Skeletal muscle tissue (tissue), 4 donors: ENCODE data around the gene CSF1. TPM values are rescaled to one million over a fixed set of nuclear protein-coding genes. Genes with fewer than 3 reads are reported as not detected.

Experiments used
- H3K27ac ChIP-seq: one replicate; pipeline ENCODE4 v1.7.0; 2013; ENCODE audit warnings: mild to moderate bottlenecking, low read depth, low read length, inconsistent platforms
- H3K27me3 ChIP-seq, 3 donors: one replicate each; pipeline ENCODE4 v1.7.0; 2013; ENCODE audit warnings: low read length in 3 of 3; ENCODE audit not compliant: control insufficient read depth in 3 of 3, insufficient read depth in 3 of 3
- H3K36me3 ChIP-seq, 3 donors: one replicate each; pipeline ENCODE4 v1.7.0; 2013; ENCODE audit warnings: low read length in 3 of 3; ENCODE audit not compliant: control insufficient read depth in 3 of 3, insufficient read depth in 3 of 3
- H3K4me1 ChIP-seq, 3 donors: one replicate each; pipeline ENCODE4 v1.7.0; 2013; ENCODE audit warnings: low read length in 3 of 3, mild to moderate bottlenecking in 3 of 3; ENCODE audit not compliant: control insufficient read depth in 3 of 3, insufficient read depth in 3 of 3
- H3K4me3 ChIP-seq, 3 donors: one replicate each; pipeline ENCODE4 v1.7.0; 2013; ENCODE audit warnings: low read length in 3 of 3
- H3K9ac ChIP-seq, 3 donors: one replicate each; pipeline ENCODE4 v1.7.0; 2013; ENCODE audit warnings: low read length in 3 of 3, mild to moderate bottlenecking in 3 of 3, moderate library complexity in 2 of 3, low read depth in 1 of 3
- H3K9me3 ChIP-seq, 3 donors: one replicate each; pipeline ENCODE4 v1.7.0; 2013; ENCODE audit warnings: low read length in 3 of 3; ENCODE audit not compliant: control insufficient read depth in 3 of 3
- total RNA-seq: library from RNA; depleted of rRNA; stranded (reverse); fragments of >200 nt; gene quantifications from one replicate; pipeline ENCODE4 v1.2.3, GENCODE V29; 2014
- donor health status: Osteomylitis.

The CSF1 gene
- total RNA-seq, 1 donor from 2014 or later = 7.3 TPM

DNA sequence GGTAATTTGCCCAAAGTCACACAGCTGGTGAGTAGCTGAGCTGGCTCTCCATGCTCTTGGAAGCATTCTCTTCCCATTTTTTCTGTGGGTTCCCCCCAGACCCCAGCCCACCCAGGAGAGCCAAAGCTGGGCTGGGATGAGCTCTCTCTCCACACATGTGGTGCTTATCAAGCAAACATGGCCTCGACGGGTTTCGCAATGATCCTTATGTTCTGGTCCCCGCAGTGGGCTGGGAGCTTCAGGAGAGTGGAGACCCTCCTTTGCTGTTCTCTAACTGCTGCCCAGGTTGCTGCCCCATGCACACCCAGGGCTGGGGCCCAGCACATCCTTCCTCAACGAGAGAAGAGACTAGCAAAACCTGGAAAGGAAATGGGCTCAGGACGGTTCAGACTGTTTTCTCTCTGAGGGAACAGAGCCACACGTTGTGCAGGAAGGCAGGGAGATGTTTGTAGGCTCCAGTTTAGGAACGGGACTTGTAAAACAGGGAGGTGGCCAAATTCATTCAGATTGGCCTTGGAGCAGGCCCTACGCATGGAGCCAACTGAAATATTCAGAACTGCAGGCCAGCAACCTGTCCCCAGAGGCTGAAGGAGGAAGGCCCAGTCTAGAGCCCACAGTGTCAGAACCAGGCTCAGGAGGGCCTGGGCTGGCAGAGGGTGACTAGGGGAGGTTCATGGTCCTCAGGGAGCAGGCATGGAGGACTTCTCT, 27.2 kb upstream of the CSF1 start:
- Histone ChIP-seq H3K9me3 (no peaks in the 10 kb centered on the region), H3K4me3 (no peak overlapping the region), H3K36me3 (no peaks in the 10 kb centered on the region), H3K27me3 (no peaks in the 10 kb centered on the region), H3K9ac (no peak overlapping the region), H3K27ac (no peak overlapping the region), H3K4me1 (peaks cover 24 to 32% (median 28%) of the 10 kb centered on the region in 3 donors)

DNA sequence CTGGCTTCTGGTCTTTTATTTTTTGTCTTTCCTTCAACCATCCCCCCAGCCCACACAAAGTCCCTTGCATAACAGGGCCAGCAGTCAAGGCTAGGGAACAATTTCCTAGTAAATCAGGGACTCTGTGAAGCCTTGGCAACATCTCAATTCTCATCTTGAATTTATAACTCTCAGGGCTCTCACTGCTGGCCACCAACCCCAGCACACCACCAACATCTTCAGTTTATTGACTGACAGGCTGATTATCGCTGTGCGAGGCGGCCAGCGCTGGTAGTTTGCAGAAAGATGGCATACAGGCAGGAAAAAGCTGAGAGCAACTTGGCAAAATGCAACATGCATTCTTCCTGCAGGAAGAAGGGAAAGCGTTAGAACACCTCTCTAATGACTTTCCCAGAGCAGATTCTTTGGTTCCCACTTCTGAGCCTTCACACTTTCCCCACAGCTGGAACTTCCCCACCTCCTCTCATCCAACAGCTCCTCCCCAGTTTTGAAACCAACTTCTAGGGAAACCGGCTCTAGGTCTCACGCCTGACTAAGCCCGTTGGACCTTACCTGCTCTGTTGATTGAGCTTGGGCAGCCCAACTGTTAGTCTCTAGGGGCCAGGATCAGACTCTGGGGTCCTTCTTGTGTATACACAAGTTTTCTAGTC, 26.3 kb upstream of the CSF1 start:
- no peaks in the 10 kb centered on the region for H3K9me3 ChIP-seq
- no peak overlapping the region for H3K27ac ChIP-seq

DNA sequence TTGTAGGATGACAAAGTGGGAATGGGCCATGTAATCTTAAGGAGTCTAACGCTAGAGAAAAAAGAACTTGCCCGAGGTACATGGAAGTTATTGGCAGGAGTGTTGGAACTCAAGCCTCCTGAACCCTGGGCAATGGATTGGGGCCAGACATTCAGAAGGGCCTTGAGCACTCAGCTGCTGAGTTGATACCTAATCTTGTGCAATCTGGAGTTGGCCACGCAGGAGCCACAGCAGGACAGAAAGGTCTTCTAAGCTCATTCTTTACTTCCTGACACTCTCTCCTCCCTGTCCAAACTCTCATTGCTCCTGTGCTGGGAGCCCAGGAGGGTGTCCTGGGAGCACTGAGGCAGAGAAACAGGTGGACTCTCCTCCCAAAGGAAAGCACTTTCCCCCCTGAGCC, 25.1 kb upstream of the CSF1 start:
- H3K27ac ChIP-seq = no peak overlapping the region
- peaks cover 24 to 32% (median 26%) of the 10 kb centered on the region in 3 donors for H3K4me1 ChIP-seq

More for the DNA sequence above, 26.3 kb upstream of the CSF1 start:
- H3K36me3 ChIP-seq = no peaks in the 10 kb centered on the region
- H3K9ac ChIP-seq = no peak overlapping the region
- H3K4me3 ChIP-seq = no peak overlapping the region
- peaks cover 24 to 32% (median 26%) of the 10 kb centered on the region in 3 donors for H3K4me1 ChIP-seq
- H3K27me3 ChIP-seq = no peaks in the 10 kb centered on the region

DNA sequence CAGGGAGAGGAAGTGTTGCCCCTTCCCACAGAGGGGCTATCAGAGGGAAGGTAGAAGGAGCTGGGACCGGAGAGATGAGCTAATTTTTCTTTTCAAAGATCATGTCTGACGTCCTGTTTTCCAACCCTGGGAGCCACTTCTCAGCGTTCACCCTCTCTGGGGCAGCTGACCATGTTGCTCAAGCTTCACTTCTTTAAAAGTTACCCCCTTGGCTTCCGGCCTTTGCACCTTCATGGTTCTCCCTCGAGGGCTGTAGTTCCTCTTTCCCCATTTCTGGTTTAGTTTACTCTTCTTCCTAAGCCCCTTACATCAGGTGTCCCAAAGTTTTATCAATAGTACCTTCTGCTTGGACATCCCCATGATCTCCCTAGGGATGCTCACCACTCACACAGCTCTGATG, 23.8 kb upstream of the CSF1 start:
- peaks cover 25 to 38% (median 32%) of the 10 kb centered on the region in 3 donors for H3K4me1 ChIP-seq
- H3K9ac ChIP-seq = no peak overlapping the region
- H3K4me3 ChIP-seq = no peak overlapping the region
- no peaks in the 10 kb centered on the region for H3K9me3 ChIP-seq
- H3K27ac ChIP-seq = no peak overlapping the region
- no peaks in the 10 kb centered on the region for H3K27me3 ChIP-seq
- no peaks in the 10 kb centered on the region for H3K36me3 ChIP-seq

More for the DNA sequence above, 25.1 kb upstream of the CSF1 start:
- Histone ChIP-seq H3K27me3 (no peaks in the 10 kb centered on the region), H3K4me3 (no peak overlapping the region), H3K9ac (no peak overlapping the region), H3K36me3 (no peaks in the 10 kb centered on the region), H3K9me3 (no peaks in the 10 kb centered on the region)

DNA sequence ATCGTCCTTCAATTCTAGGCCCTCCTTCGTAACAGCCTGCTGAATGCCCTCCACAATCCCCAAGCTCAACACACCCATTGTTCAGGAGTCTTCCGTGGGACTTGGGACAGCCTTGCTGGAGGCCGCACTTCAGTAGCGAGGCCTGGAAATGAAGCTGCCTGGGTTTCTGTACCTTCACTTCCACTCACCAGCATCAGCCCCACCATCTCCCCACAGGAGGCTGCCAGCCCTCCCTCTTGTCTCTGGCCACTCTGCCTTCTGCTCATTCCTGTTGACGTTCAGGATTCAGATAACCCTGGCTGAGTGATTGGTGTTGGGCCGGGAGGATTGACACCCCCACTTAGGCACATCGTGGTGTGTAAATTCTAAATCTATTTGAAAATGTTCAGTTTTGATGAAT, 23.4 kb upstream of the CSF1 start:
- H3K4me3 ChIP-seq = no peak overlapping the region
- no peaks in the 10 kb centered on the region for H3K27me3 ChIP-seq
- H3K27ac ChIP-seq = no peak overlapping the region
- peaks cover 29 to 39% (median 35%) of the 10 kb centered on the region in 3 donors for H3K4me1 ChIP-seq
- no peaks in the 10 kb centered on the region for H3K9me3 ChIP-seq
- no peak overlapping the region for H3K9ac ChIP-seq
- no peaks in the 10 kb centered on the region for H3K36me3 ChIP-seq

DNA sequence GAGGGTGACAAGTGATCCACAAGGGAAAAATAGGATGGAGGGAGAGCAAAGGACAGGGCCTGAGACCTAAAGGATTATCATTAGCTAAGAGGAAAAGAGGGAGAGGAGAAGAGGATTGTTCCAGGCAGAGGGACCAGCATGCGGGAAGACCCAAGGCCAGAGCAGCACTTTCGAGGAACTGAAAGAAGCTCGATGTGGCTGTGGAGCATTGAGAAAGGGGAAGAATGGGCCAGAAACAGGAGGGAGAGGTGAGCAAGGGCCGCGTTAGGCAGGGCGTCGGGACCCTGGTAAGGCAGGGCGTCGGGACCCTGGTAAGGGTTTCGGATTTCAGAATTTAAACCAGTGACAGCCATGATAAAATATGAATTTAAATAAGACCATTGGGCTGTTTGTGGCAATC, 22.8 kb upstream of the CSF1 start:
- H3K4me3 ChIP-seq = no peak overlapping the region
- H3K36me3 ChIP-seq = no peaks in the 10 kb centered on the region
- no peaks in the 10 kb centered on the region for H3K27me3 ChIP-seq
- no peak overlapping the region for H3K9ac ChIP-seq
- H3K4me1 ChIP-seq = peaks cover 31 to 40% (median 34%) of the 10 kb centered on the region in 3 donors
- H3K9me3 ChIP-seq = no peaks in the 10 kb centered on the region
- no peak overlapping the region for H3K27ac ChIP-seq

DNA sequence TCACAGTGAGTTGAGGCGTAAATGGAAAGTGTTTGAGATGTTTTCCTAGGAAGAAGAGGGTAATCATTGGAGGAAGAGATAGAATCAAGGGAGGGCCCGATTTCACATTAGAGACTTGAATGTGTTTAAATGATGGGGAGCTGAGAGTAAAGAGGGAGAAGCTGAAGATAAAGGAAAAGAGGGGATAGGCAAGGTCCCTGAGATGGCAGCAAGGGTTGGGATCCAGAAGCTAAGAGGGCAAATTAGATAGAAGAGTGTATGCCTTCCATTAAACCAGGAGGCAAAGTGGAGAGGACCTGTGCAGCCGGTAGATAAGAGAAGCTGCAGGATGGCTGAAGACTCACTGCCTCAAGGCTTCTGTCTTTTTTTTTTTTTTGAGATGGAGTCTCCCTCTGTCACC, 21.6 kb upstream of the CSF1 start:
- no peaks in the 10 kb centered on the region for H3K36me3 ChIP-seq
- H3K9me3 ChIP-seq = no peaks in the 10 kb centered on the region
- H3K4me3 ChIP-seq = no peak overlapping the region
- H3K27ac ChIP-seq = no peak overlapping the region
- no peak overlapping the region for H3K9ac ChIP-seq
- peaks cover 21 to 36% (median 31%) of the 10 kb centered on the region in 3 donors for H3K4me1 ChIP-seq
- H3K27me3 ChIP-seq = no peaks in the 10 kb centered on the region

DNA sequence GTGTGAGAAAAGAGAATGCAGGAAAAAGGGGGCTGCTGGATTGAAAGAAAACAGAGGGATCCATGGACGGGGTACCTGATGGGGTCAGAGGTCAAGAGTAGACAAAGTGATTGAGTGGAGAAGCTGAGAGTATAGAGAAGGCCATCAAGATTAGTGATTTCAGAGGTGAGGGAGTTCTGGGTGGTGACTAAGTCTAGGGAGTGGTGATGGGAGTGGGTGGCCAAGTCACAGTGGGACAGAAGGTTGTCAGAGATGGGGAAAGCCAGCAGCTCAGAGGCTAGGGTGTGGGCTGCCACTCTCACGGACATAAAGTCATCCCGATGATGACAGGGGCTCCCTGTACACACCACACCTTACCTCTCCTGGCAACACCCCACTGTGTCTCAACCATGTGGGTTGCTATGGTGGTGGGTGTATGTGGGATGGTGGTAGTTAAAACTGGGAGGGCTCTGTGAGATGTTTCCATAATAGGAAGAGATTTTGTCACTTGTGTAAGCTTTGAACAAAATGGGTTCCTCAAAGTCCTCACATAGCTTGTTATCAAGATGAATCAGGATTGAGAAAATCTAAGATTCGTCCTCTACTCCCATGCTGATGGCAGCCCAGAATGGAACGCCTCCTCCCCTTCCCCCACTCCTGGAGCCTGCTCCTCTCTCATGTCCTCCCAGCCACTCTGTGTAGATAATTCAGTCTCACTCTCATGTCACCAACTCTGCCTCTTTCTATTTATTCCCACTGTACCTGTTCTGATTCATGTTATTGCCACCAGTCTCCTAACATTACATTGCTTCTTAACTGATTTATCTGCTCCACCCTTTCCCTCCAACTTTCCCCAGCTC, 20.3 kb upstream of the CSF1 start:
- Histone ChIP-seq H3K9me3 (no peaks in the 10 kb centered on the region), H3K4me1 (peaks cover 17 to 33% (median 31%) of the 10 kb centered on the region in 3 donors), H3K36me3 (no peaks in the 10 kb centered on the region), H3K27me3 (no peaks in the 10 kb centered on the region), H3K4me3 (no peak overlapping the region), H3K9ac (no peak overlapping the region), H3K27ac (no peak overlapping the region)

DNA sequence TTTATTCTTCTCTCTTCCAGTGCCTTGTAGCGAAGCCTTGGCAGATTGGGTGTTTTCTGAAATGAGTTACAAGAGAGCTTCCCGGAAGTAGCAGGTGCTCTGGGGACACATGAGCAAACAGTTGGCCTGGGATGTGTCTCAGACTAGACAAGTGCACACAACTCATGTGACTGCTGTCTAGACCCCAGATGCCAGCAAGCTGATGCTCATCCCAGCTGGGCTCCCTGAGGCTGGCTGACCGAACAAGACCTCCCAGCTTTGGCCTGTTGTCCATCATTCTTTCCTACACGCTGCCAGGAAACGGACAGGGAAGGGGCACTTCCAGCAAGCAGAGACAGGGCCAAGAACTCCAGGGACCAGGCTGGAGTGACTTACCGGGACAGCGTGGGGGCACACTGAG, 18.7 kb upstream of the CSF1 start:
- H3K27me3 ChIP-seq = no peaks in the 10 kb centered on the region
- no peak overlapping the region for H3K9ac ChIP-seq
- no peaks in the 10 kb centered on the region for H3K9me3 ChIP-seq
- H3K36me3 ChIP-seq = no peaks in the 10 kb centered on the region
- H3K27ac ChIP-seq = peak overlapping the region; percentile 52
- peaks cover 26 to 49% (median 40%) of the 10 kb centered on the region in 3 donors for H3K4me1 ChIP-seq
- H3K4me3 ChIP-seq = peak overlapping the region in 1 of 3 donors; percentile 41
